Measurements from ENCODE around the gene ITSN1. TPM values are rescaled to one million over a fixed set of nuclear protein-coding genes. Genes with fewer than 3 reads are reported as not detected.
A peak's percentile ranks its signal among the peaks of the same experiment; 100 is the strongest.
"Not testable (repeated sequence)": the region's sequence is repeated elsewhere in the genome, so short reads cannot be mapped to it uniquely, and the experiment has no call there.

ITSN1 gene
- total RNA-seq, 1 donor from 2014 or later, result 77.5 TPM

DNA sequence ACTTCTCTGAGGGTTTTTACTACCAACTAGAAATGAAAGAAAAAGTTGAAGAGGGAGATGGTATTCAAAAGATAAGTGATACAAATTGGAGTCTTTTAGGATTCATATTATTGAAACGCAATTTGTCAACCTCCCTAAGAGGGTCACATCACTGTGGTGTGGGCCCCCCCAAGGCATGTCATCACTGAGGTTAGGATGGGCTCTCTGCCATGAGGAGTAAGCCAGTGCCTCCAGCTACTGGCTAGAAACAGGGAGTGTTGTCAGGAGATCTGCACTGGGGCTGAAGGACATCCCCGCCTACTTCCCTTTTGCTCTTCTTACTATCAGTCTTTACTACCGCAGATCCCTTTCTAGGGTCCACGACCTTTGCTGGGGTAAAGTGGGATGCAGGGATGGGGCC, 25.9 kb downstream of the ITSN1 start:
- H3K27me3 Mint-ChIP-seq (ENCODE audit: low read depth), result no peaks in the 10 kb centered on the region
- no peaks in the 10 kb centered on the region for H3K9me3 Mint-ChIP-seq
- H3K4me3 Mint-ChIP-seq, result no peak overlapping the region
- H3K36me3 Mint-ChIP-seq, result peaks cover 2% of the 10 kb centered on the region
- peaks cover 13% of the 10 kb centered on the region for H3K4me1 Mint-ChIP-seq
- no peak for DNase-seq (ENCODE audit: low spot score in 2 of 2, unreplicated experiment in 2 of 2)
- peak overlapping the region; percentile 57 for H3K27ac Mint-ChIP-seq
- TF ChIP-seq, protein P1, sequence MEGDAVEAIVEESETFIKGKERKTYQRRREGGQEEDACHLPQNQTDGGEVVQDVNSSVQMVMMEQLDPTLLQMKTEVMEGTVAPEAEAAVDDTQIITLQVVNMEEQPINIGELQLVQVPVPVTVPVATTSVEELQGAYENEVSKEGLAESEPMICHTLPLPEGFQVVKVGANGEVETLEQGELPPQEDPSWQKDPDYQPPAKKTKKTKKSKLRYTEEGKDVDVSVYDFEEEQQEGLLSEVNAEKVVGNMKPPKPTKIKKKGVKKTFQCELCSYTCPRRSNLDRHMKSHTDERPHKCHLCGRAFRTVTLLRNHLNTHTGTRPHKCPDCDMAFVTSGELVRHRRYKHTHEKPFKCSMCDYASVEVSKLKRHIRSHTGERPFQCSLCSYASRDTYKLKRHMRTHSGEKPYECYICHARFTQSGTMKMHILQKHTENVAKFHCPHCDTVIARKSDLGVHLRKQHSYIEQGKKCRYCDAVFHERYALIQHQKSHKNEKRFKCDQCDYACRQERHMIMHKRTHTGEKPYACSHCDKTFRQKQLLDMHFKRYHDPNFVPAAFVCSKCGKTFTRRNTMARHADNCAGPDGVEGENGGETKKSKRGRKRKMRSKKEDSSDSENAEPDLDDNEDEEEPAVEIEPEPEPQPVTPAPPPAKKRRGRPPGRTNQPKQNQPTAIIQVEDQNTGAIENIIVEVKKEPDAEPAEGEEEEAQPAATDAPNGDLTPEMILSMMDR (IDR thresholded peaks at IDR 0.05; ENCODE audit: unreplicated experiment), result no peak

DNA sequence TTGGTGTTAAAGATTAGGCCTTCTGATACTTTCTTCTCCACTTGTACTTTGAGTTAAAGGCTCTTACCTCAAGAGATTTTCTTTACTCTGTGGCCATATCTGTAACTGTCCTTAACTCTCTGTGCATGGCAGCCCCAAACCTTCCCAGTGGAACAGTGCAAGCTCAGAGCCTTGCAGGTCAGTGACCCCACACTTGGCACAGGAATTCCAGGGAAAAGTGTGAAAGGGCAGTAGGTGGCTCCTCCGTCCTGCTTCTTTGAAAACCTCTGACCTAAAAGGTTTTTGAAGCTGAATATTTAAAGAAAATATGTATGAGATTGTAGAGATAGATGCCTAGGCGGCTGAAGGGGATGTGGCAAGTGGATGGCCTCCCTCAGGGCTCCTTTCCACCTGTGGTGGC, 26.3 kb downstream of the ITSN1 start:
- Mint-ChIP-seq H3K36me3 (peaks cover 2% of the 10 kb centered on the region), H3K27me3 (ENCODE audit: low read depth) (no peaks in the 10 kb centered on the region), H3K9me3 (no peaks in the 10 kb centered on the region), H3K4me3 (no peak overlapping the region), H3K4me1 (peaks cover 13% of the 10 kb centered on the region), H3K27ac (peak overlapping the region; percentile 57)
- no peak for DNase-seq (ENCODE audit: low spot score in 2 of 2, unreplicated experiment in 2 of 2)
- TF ChIP-seq, protein P1 (IDR thresholded peaks at IDR 0.05; ENCODE audit: unreplicated experiment), result no peak

DNA sequence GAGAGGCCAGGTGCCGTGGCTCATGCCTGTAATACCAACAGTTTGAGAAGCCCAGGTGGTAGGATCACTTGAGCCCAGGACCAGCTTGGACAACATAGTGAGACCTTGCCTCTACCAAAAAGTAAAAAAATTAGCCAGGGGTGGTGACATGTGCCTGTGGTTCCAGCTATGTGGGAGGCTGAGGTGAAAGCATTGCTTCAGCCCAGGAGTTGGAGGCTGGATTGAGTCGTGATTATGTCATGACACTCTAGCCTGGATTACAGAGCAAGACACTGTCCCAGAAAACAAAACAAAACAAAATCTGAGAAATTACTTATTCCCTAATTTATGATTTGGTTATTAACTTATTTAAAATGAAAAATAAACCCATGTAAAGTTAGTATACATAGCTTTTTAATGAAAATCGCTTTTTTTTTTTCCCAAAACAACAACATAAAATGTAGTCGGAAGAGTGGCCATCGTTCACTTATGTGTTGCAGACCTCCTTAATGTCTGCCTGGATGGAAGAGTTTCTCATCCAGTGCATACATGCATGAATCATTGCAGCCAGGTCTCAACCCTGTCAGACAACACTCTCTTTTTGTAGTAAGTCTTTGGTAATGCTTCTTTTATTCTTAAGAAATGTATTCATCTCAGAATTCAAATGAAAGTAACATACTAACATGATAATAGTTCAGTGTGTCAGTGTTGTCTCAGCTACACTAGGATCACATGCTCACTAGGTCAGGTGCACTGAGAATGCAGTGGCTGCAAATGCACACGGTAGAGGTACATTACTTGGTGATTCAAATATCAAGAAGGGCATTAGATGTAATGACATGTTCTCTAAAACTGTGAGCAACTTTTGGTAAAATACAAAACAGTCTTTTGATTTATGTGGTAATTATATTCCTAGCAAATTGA, 28.0 kb downstream of the ITSN1 start:
- Mint-ChIP-seq H3K4me3 (no peak overlapping the region), H3K27ac (no peak overlapping the region), H3K9me3 (no peaks in the 10 kb centered on the region), H3K27me3 (ENCODE audit: low read depth) (no peaks in the 10 kb centered on the region), H3K36me3 (peaks cover 2% of the 10 kb centered on the region), H3K4me1 (peaks cover 18% of the 10 kb centered on the region)
- no peak for DNase-seq (ENCODE audit: low spot score in 2 of 2, unreplicated experiment in 2 of 2)
- TF ChIP-seq, protein P1 (IDR thresholded peaks at IDR 0.05; ENCODE audit: unreplicated experiment), result no peak

DNA sequence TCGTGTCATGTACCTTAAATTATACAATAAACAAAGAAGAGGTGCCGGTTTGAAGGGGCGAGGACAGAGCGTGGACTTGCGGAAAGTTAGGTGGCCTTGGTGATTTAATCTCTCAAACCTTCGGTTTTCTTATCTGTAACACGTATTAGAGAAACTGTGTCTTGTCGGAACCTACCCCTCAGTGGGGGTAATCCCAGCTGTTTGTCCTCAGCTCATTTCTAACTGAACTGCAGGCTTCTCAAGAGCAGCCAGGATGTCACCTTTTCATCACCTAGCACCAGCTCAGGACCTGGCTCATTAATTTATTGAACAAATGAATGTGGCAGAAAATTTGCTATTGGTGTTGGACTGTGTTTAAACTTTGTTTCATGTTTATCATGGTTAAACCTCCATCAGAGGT, 31.2 kb downstream of the ITSN1 start:
- Mint-ChIP-seq H3K27ac (no peak overlapping the region), H3K9me3 (no peaks in the 10 kb centered on the region), H3K36me3 (peaks cover 8% of the 10 kb centered on the region), H3K4me1 (peaks cover 5% of the 10 kb centered on the region), H3K4me3 (no peak overlapping the region), H3K27me3 (ENCODE audit: low read depth) (no peaks in the 10 kb centered on the region)
- no peak for DNase-seq (ENCODE audit: low spot score in 2 of 2, unreplicated experiment in 2 of 2)
- TF ChIP-seq, protein P1 (IDR thresholded peaks at IDR 0.05; ENCODE audit: unreplicated experiment), result no peak

DNA sequence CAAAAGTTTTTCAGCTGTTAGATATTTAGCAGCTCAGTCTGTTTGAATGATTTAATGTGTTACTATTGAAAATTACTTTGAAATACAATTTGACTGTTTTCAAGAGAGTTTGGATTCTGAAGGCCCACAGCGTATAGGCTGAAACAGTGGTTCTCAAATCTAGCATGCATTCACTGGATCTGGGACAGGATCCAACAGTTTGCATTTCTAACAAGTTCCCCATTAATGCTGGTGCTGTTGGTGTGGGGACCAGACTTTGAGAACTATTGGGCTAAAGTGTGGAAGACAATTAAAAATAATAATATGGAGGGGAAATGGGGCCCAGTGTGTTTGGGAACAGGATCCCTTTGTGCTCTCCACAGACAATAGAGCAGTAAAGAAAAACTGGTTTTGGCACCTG, 31.9 kb downstream of the ITSN1 start:
- Mint-ChIP-seq H3K27me3 (ENCODE audit: low read depth) (no peaks in the 10 kb centered on the region), H3K9me3 (no peaks in the 10 kb centered on the region), H3K4me3 (no peak overlapping the region), H3K27ac (peak overlapping the region; percentile 50), H3K4me1 (peaks cover 5% of the 10 kb centered on the region), H3K36me3 (peaks cover 8% of the 10 kb centered on the region)
- DNase-seq (ENCODE audit: low spot score in 2 of 2, unreplicated experiment in 2 of 2), result no peak
- TF ChIP-seq, protein P1 (IDR thresholded peaks at IDR 0.05; ENCODE audit: unreplicated experiment), result no peak

DNA sequence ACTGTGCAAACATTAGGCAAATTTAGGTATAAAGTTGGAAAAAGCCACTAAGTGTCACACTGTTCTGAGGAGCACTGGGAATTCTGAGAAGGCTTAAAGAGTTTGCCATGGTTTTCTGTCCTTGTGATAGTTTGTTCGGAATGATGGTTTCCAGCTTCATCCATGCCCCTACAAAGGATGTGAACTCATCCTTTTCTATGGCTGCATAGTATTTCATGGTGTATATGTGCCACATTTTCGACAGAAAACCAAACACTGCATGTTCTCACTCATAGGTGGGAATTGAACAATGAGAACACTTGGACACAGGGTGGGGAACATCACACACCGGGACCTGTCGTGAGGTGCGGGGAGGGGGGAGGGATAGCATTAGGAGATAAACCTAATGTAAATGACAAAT, 34.4 kb downstream of the ITSN1 start:
- peaks cover 10% of the 10 kb centered on the region for H3K4me1 Mint-ChIP-seq
- DNase-seq (ENCODE audit: low spot score in 2 of 2, unreplicated experiment in 2 of 2); H3K27me3 Mint-ChIP-seq (ENCODE audit: low read depth); H3K27ac Mint-ChIP-seq; H3K36me3 Mint-ChIP-seq; H3K4me3 Mint-ChIP-seq; H3K9me3 Mint-ChIP-seq: not testable (repeated sequence)
